Activated CD4-positive, alpha-beta memory T cell treated with anti-CD3 and anti-CD28 coated beads, Interleukin-2, amount 10 ng/mL, durations not matched to agents 7 days and 5 days (primary cell): ENCODE data around the gene SGMS1. TPM values are rescaled to one million over a fixed set of nuclear protein-coding genes. Genes with fewer than 3 reads are reported as not detected.

Experiments used
- CTCF ChIA-PET: fragments of 350-600 bp; sonication (Branson Sonifier 250); formaldehyde crosslinking; loops from one replicate; lab custom pipeline; 2021; ENCODE audit warnings: antibody characterized with exemption, inconsistent platforms; lab: Charles Lee
- POLR2A ChIA-PET: fragments of 350-600 bp; sonication (Branson Sonifier 250); formaldehyde crosslinking; loops from one replicate; lab custom pipeline; 2021; ENCODE audit warnings: antibody characterized with exemption; lab: Charles Lee
- DNase-seq: peaks from one replicate; pipeline ENCODE4 v3.0.0-alpha.2; 2020
- H3K27ac Mint-ChIP-seq: one replicate; pipeline ENCODE4 v1.8.0; 2021; ENCODE audit warnings: mild to moderate bottlenecking, mixed read lengths
- H3K27me3 Mint-ChIP-seq: one replicate; pipeline ENCODE4 v1.8.0; 2021; ENCODE audit warnings: mixed read lengths
- H3K36me3 Mint-ChIP-seq: one replicate; pipeline ENCODE4 v1.8.0; 2021; ENCODE audit warnings: low read depth, mixed read lengths
- H3K4me1 Mint-ChIP-seq: one replicate; pipeline ENCODE4 v1.8.0; 2021; ENCODE audit warnings: mixed read lengths
- H3K4me3 Mint-ChIP-seq: one replicate; pipeline ENCODE4 v1.8.0; 2021; ENCODE audit warnings: mild to moderate bottlenecking, mixed read lengths
- H3K9me3 Mint-ChIP-seq: one replicate; pipeline ENCODE4 v1.8.0; 2021; ENCODE audit warnings: mixed read lengths
- total RNA-seq, 2 experiments: library from RNA; stranded (reverse); gene quantifications; one replicate each; pipeline ENCODE4 v1.2.3, GENCODE V29; 2021

Gene SGMS1
- total RNA-seq, 2 experiments from 2014 or later, result 18.9 to 19.9 TPM

DNA sequence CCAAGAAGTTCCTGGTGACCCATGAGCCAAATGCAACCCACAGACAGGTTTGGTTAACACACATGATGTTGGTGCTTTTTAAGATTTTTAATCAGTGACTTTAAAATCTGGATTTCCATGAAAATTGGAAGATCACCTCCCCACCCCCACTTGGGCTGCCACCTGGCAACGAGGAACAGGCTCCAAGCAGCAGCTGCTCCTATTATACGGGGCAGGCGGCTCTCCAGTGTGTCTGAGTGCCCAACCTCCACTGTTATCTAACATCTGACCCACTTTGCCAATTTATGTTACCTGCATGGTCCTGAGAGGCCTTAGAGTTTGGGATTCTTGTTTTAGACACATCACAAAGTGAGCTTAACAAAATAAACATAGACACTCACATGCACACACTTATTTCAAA is 56.4 kb downstream of the SGMS1 start:
- Mint-ChIP-seq H3K4me1 (no peaks in the 10 kb centered on the region), H3K4me3 (no peak overlapping the region), H3K9me3 (no peaks in the 10 kb centered on the region), H3K27me3 (no peaks in the 10 kb centered on the region), H3K27ac (no peak overlapping the region), H3K36me3 (no peaks in the 10 kb centered on the region)
- POLR2A ChIA-PET, result interaction anchor here (1.0 kb wide), 1 partner anchor 14 kb away, joined by 3 read pairs; no protein-coding TSS in a partner anchor
- CTCF ChIA-PET, result no interaction called here
- no peak for DNase-seq

- Mint-ChIP-seq H3K27ac (no peak overlapping the region), H3K36me3 (no peaks in the 10 kb centered on the region), H3K4me3 (no peak overlapping the region), H3K27me3 (no peaks in the 10 kb centered on the region), H3K4me1 (no peaks in the 10 kb centered on the region), H3K9me3 (no peaks in the 10 kb centered on the region)
- ChIA-PET POLR2A (no interaction called here), CTCF (no interaction called here)
- DNase-seq, result no peak
Measured at GRCh38 chr10:50566150-50566549, 57.6 kb downstream of the SGMS1 start.

DNA sequence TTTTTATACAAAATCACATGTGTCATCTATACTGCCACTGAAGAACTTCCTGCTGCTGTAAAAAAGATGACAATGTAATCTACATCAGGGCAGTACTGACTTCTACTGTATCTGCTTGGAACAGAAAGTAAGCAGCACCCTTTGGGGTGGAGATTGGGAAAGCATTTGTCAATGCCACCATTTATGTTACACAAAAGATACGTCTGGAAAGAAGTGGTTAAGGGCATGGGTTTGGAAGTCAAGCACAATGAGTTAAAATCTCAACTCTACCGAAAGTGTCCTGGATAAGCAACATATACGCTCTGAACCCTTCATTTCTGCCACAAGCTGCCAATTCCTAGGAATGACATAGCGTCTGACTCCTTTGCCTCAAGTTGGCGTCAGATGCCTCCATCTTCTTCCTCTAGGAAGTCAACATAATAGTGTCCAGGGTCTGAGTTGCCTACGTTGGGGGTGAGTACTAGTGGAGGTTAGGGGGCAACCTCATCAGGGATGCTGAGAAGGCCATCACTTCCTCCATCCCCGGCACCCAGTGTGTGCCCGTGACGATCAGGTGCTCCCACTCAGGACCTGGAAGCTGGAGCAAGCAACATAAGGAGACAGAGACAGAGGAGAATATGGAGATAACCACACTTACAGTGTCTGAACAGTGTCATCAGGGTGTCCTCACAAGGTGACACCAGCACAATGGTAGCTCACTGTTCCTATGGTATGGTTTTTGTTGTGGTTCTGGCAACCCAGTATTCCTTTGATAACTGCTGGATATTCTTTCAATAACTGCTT is 58.3 kb downstream of the SGMS1 start:
- ChIA-PET CTCF (no interaction called here), POLR2A (no interaction called here)
- no peak for DNase-seq
- no peaks in the 10 kb centered on the region for H3K27me3 Mint-ChIP-seq
- H3K4me1 Mint-ChIP-seq, result no peaks in the 10 kb centered on the region
- no peaks in the 10 kb centered on the region for H3K9me3 Mint-ChIP-seq
- H3K36me3 Mint-ChIP-seq, result no peaks in the 10 kb centered on the region
- H3K4me3 Mint-ChIP-seq, result no peak overlapping the region
- no peak overlapping the region for H3K27ac Mint-ChIP-seq

DNA sequence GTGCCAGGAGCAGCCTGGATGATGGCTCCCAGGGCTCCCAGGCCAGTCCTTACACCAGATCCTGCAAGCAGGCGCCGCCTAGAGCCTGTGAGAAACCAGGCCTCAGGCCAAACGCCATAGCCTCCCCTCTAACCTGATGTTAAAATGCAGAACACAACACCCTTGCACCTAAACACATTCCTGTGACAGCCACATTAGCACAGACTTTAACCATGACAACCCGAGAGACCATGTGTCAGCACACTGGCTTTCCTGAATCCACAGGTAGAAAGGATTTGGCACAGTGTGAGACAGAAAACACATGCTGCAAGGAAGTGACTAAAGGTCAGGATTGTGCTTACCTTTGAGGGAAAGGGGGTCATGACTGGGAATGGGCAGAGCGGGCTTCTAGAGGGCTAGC is 59.9 kb downstream of the SGMS1 start:
- no peak for DNase-seq
- Mint-ChIP-seq H3K4me3 (no peak overlapping the region), H3K27ac (no peak overlapping the region), H3K4me1 (no peaks in the 10 kb centered on the region), H3K27me3 (no peaks in the 10 kb centered on the region), H3K9me3 (no peaks in the 10 kb centered on the region), H3K36me3 (no peaks in the 10 kb centered on the region)
- POLR2A ChIA-PET, result no interaction called here
- CTCF ChIA-PET, result no interaction called here

- ChIA-PET CTCF (interaction anchor here (0.7 to 0.9 kb wide), 2 partner anchors 17 to 91 kb away, joined by 3 read pairs; no protein-coding TSS in a partner anchor), POLR2A (no interaction called here)
- Mint-ChIP-seq H3K4me3 (no peak overlapping the region), H3K27ac (no peak overlapping the region), H3K9me3 (no peaks in the 10 kb centered on the region), H3K36me3 (no peaks in the 10 kb centered on the region), H3K4me1 (no peaks in the 10 kb centered on the region), H3K27me3 (no peaks in the 10 kb centered on the region)
- DNase-seq, result no peak
Measured at GRCh38 chr10:50561816-50562215, 61.9 kb downstream of the SGMS1 start.

- DNase-seq, result no peak
- H3K27me3 Mint-ChIP-seq, result no peaks in the 10 kb centered on the region
- CTCF ChIA-PET, result interaction anchor here (0.7 to 0.9 kb wide), 2 partner anchors 18 to 92 kb away, joined by 3 read pairs; no protein-coding TSS in a partner anchor
- H3K4me3 Mint-ChIP-seq, result no peak overlapping the region
- no peaks in the 10 kb centered on the region for H3K4me1 Mint-ChIP-seq
- H3K27ac Mint-ChIP-seq, result no peak overlapping the region
- no peaks in the 10 kb centered on the region for H3K36me3 Mint-ChIP-seq
- POLR2A ChIA-PET, result no interaction called here
- H3K9me3 Mint-ChIP-seq, result no peaks in the 10 kb centered on the region
Measured at GRCh38 chr10:50561266-50561665, 62.5 kb downstream of the SGMS1 start.

GRCh38 chr10:50560370-50560769 is 63.4 kb downstream of the SGMS1 start:
- Mint-ChIP-seq H3K4me3 (no peak overlapping the region), H3K27me3 (no peaks in the 10 kb centered on the region), H3K36me3 (no peaks in the 10 kb centered on the region), H3K4me1 (no peaks in the 10 kb centered on the region), H3K27ac (no peak overlapping the region), H3K9me3 (no peaks in the 10 kb centered on the region)
- ChIA-PET POLR2A (no interaction called here), CTCF (no interaction called here)
- no peak for DNase-seq

GRCh38 chr10:50558371-50558770 is 65.4 kb downstream of the SGMS1 start:
- Mint-ChIP-seq H3K36me3 (no peaks in the 10 kb centered on the region), H3K9me3 (no peaks in the 10 kb centered on the region), H3K27me3 (no peaks in the 10 kb centered on the region), H3K27ac (no peak overlapping the region), H3K4me3 (no peak overlapping the region), H3K4me1 (no peaks in the 10 kb centered on the region)
- POLR2A ChIA-PET, result interaction anchor here (1.8 kb wide), 1 partner anchor 65 kb away, joined by 5 read pairs; no protein-coding TSS in a partner anchor
- CTCF ChIA-PET, result interaction anchor here (1.1 kb wide), 1 partner anchor 95 kb away, joined by 3 read pairs; no protein-coding TSS in a partner anchor
- no peak for DNase-seq

DNA sequence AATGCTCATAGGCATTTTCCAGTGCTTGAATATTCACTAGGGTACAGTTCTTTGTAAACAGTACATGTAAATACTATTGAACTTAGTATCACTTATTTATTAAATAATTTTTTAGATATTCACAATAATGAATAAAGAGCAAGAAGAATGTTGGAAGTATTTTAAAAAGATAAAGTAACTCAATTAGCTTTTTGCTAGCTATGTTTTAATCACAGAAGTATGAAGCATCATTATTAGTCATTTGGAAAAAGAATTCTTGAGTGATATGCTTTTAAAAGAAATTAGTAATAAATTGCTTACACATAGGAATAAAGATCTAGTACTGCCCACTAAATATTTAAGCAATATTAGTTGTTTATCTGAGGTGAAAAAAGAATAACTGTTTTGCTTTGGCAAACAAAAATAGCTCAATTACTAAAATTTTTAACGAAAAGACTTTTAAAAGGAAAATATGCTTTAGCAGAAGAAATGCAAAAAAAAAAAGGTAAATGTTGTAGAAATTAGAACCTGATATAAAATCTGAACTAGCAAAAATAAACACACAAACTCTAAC is 66.5 kb downstream of the SGMS1 start:
- ChIA-PET CTCF (no interaction called here), POLR2A (interaction anchor here (1.8 kb wide), 1 partner anchor 66 kb away, joined by 5 read pairs; no protein-coding TSS in a partner anchor)
- Mint-ChIP-seq H3K4me1 (peaks cover 5% of the 10 kb centered on the region), H3K27ac (no peak overlapping the region), H3K9me3 (no peaks in the 10 kb centered on the region), H3K27me3 (no peaks in the 10 kb centered on the region), H3K4me3 (no peak overlapping the region), H3K36me3 (no peaks in the 10 kb centered on the region)
- DNase-seq, result no peak

DNA sequence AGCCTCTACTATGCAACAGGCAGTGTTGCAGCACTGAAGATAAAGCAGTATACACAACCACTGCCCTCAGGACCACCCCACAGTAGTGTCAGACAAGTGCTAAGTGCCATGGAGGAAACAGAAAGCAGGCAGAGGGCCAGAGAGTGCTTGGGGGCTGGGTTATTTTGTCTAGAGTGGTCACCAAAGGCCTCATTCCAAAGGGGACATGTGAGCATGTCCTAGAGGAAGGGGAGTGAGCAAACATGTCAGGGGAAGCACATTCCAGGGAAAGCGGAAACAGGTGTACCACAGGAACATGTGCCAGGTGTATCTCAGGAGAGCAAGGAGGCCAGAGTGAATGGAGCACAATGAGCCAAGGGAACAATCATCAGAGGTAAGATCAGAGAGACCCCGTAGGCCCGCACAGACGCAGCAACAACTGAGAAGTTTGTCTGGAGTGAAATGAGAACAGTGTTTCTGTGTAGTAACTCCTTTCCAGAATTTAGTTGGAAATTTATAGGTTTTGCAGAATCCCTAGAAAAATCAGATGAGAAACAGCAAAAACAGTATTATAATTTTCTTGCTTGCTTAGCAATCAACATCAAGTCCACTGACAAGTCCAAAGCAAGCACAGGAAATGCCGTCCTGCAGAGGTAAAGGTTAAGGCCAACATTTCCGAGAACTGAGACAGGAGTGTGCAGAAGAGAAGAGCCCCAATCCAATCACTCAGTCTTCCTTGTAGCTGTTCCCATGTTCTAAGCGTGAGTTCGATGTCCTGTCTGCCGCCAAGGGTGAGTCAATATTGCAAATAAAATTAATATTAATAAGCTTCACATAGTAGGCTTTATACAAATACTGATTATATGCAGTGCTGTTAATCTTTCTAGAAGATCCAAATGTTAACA is 67.3 kb downstream of the SGMS1 start:
- H3K4me3 Mint-ChIP-seq, result no peak overlapping the region
- DNase-seq, result no peak
- ChIA-PET CTCF (no interaction called here), POLR2A (interaction anchor here (1.8 kb wide), 1 partner anchor 66 kb away, joined by 5 read pairs; no protein-coding TSS in a partner anchor)
- H3K4me1 Mint-ChIP-seq, result peaks cover 5% of the 10 kb centered on the region
- H3K27ac Mint-ChIP-seq, result no peak overlapping the region
- no peaks in the 10 kb centered on the region for H3K36me3 Mint-ChIP-seq
- H3K9me3 Mint-ChIP-seq, result no peaks in the 10 kb centered on the region
- H3K27me3 Mint-ChIP-seq, result no peaks in the 10 kb centered on the region

- ChIA-PET CTCF (no interaction called here), POLR2A (interaction anchor here (0.7 kb wide), 1 partner anchor 43 kb away, joined by 3 read pairs; no protein-coding TSS in a partner anchor)
- Mint-ChIP-seq H3K4me3 (no peak overlapping the region), H3K27me3 (no peaks in the 10 kb centered on the region), H3K36me3 (no peaks in the 10 kb centered on the region), H3K4me1 (peaks cover 5% of the 10 kb centered on the region), H3K27ac (no peak overlapping the region), H3K9me3 (no peaks in the 10 kb centered on the region)
- DNase-seq, result no peak
Measured at GRCh38 chr10:50554995-50555568, 68.7 kb downstream of the SGMS1 start.

DNA sequence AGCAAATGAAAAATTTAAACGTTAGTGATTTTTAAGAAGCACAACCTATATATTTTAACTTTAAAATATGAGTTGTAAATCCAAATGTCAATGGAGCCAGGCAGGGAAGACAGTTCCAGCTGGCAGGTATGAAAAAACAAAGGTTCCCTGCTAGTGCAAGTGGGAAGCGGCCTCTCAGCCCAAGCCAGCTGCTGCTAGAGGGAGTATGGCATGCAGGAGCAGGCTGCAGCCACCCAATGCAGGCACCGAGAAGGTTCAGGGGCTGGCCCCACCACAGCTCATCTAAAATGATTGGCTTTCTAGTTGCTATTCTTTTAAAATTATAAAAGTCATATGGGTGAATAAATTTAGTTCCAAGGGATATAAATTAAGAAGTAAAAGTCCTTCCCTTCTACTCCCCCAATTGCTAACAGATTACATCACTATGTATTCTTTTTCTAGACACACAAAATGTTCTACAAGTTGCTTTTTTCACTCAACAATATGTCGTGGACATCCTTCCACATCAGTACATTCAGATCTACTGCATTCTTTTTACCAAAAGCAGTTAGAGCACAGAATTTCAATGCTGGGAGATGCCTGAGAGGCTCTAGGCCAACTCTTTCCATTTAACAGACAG is 69.3 kb downstream of the SGMS1 start:
- Mint-ChIP-seq H3K27me3 (no peaks in the 10 kb centered on the region), H3K36me3 (no peaks in the 10 kb centered on the region), H3K4me1 (peaks cover 5% of the 10 kb centered on the region), H3K27ac (no peak overlapping the region), H3K9me3 (no peaks in the 10 kb centered on the region), H3K4me3 (no peak overlapping the region)
- ChIA-PET CTCF (interaction anchor here (1.4 kb wide), 1 partner anchor 8 kb away, joined by 3 read pairs; no protein-coding TSS in a partner anchor), POLR2A (no interaction called here)
- DNase-seq, result no peak
